Stimulated activated CD4-positive, alpha-beta T cell treated with anti-CD3 and anti-CD28 coated beads, Interleukin-2, amount 100 ng/mL, for 48 hours (primary cell): ENCODE measurements around the gene CDT1.
A peak's percentile ranks its signal among the peaks of the same experiment; 100 is the strongest.

Experiments
- DNase-seq, 2 donors: peaks; one replicate each; pipeline ENCODE4 v3.0.0-alpha.2; 2020

CDT1 gene

GRCh38 chr16:88806491-88807111 lies 3.0 kb downstream of the CDT1 start:
- no peak for DNase-seq

- DNase-seq: no peak
These were observed 3.6 kb downstream of the CDT1 start for GRCh38 chr16:88807142-88807625.

- DNase-seq: no peak
These were observed 4.3 kb downstream of the CDT1 start for GRCh38 chr16:88807626-88808453.

GRCh38 chr16:88809068-88809675 lies 5.6 kb downstream of the CDT1 start:
- no peak for DNase-seq

- DNase-seq: no peak
These were observed 6.1 kb downstream of the CDT1 start for GRCh38 chr16:88809676-88810165.

- DNase-seq: peak in 1 of 2 donors; percentile 54
These were observed 6.8 kb downstream of the CDT1 start for GRCh38 chr16:88810166-88810911.

- peak; percentile 51 to 57 for DNase-seq
These were observed 7.6 kb downstream of the CDT1 start for GRCh38 chr16:88810912-88811768.

GRCh38 chr16:88811769-88812512 lies 8.4 kb downstream of the CDT1 start, which contains the start of gene APRT:
Gene APRT, minus strand, starts transcription at chr16:88811928. Its CDS starts 29 bp downstream, at chr16:88811899.
- peak; percentile 98 to 99 for DNase-seq

- DNase-seq: no peak
These were observed 9.1 kb downstream of the CDT1 start for GRCh38 chr16:88812513-88813268.

GRCh38 chr16:88813269-88814143 lies 9.9 kb downstream of the CDT1 start:
- no peak for DNase-seq

GRCh38 chr16:88814144-88814502 lies 10.5 kb downstream of the CDT1 start:
- no peak for DNase-seq

GRCh38 chr16:88815227-88815626 lies 11.6 kb downstream of the CDT1 start:
- no peak for DNase-seq

GRCh38 chr16:88815901-88816589 lies 12.5 kb downstream of the CDT1 start:
- peak; percentile 56 to 59 for DNase-seq

GRCh38 chr16:88816736-88817535 lies 13.3 kb downstream of the CDT1 start:
- no peak for DNase-seq

- no peak for DNase-seq
These were observed 14.4 kb downstream of the CDT1 start for GRCh38 chr16:88817785-88818574.

GRCh38 chr16:88818575-88818874 lies 14.9 kb downstream of the CDT1 start:
- DNase-seq: no peak

- no peak for DNase-seq
These were observed 15.5 kb downstream of the CDT1 start for GRCh38 chr16:88819126-88819525.
